Measurements from ENCODE around the gene FAT1.

DNA sequence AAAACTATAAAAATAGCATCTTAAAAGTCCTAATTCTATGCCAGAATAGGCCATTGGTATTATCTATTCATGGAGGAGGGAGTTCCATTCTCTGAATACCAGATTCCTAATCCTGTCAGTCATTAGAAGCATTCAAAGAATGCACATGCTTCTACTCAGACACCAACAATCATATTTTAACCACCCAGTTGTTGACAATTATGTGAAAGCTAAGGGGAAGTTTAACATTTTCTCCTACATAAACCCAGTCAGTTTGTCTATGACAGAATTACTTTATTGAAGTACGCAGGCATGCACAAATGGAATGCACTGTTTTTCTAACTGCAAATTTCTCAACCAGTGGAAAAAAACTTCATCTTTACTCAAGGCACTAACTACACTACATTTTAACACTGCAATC, 98.7 kb downstream of the FAT1 start:
- TF ChIP-seq, protein P1, sequence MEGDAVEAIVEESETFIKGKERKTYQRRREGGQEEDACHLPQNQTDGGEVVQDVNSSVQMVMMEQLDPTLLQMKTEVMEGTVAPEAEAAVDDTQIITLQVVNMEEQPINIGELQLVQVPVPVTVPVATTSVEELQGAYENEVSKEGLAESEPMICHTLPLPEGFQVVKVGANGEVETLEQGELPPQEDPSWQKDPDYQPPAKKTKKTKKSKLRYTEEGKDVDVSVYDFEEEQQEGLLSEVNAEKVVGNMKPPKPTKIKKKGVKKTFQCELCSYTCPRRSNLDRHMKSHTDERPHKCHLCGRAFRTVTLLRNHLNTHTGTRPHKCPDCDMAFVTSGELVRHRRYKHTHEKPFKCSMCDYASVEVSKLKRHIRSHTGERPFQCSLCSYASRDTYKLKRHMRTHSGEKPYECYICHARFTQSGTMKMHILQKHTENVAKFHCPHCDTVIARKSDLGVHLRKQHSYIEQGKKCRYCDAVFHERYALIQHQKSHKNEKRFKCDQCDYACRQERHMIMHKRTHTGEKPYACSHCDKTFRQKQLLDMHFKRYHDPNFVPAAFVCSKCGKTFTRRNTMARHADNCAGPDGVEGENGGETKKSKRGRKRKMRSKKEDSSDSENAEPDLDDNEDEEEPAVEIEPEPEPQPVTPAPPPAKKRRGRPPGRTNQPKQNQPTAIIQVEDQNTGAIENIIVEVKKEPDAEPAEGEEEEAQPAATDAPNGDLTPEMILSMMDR (IDR thresholded peaks at IDR 0.05) = no peak
- TF ChIP-seq EMX1 (CRISPR knock-in tag; IDR thresholded peaks at IDR 0.05) (no peak), SP1 (CRISPR knock-in tag; conservative IDR thresholded peaks at IDR 0.05) (no peak)

All from WTC11 (cell line).